Spleen (tissue), 11 donors: ENCODE results near the gene RASSF4. TPM values are rescaled to one million over a fixed set of nuclear protein-coding genes. Genes with fewer than 3 reads are reported as not detected.

ENCODE experiments used
- DNase-seq: peaks from one replicate; pipeline ENCODE4 v3.0.0-alpha.2; 2020
- H3K27ac ChIP-seq, 8 donors: fragments of 200-600 bp; sonication (generic) in 7 of 8; 1 replicate in 4 of 8; 2 replicates in 4 of 8; pipeline versions ENCODE4 v1.5.0 to v1.8.0; 2016 to 2021; ENCODE audit warnings: inconsistent platforms in 4 of 8, mild to moderate bottlenecking in 4 of 8, moderate library complexity in 1 of 8
- H3K27me3 ChIP-seq, 7 donors: fragments of 200-600 bp; sonication (generic) in 6 of 7; replicated peaks in 1 of 7; 1 replicate in 4 of 7; 2 replicates in 3 of 7; pipeline versions ENCODE4 v1.5.0 to v1.8.0; 2016 to 2021; ENCODE audit warnings: inconsistent platforms in 3 of 7, mild to moderate bottlenecking in 1 of 7
- H3K36me3 ChIP-seq, 6 donors: fragments of 200-600 bp; sonication (generic) in 5 of 6; 1 replicate in 4 of 6; 2 replicates in 2 of 6; pipeline versions ENCODE4 v1.5.0 to v1.8.0; 2016 to 2021; ENCODE audit warnings: inconsistent platforms in 2 of 6
- H3K4me1 ChIP-seq, 6 donors: fragments of 200-600 bp; sonication (generic) in 5 of 6; 1 replicate in 3 of 6; 2 replicates in 3 of 6; pipeline versions ENCODE4 v1.5.0 to v1.8.0; 2016 to 2021; ENCODE audit warnings: inconsistent platforms in 3 of 6
- H3K4me3 ChIP-seq, 8 donors: fragments of 200-600 bp; sonication (generic) in 7 of 8; 1 replicate in 4 of 8; 2 replicates in 4 of 8; pipeline versions ENCODE4 v1.5.0 to v1.8.0; 2016 to 2021; ENCODE audit warnings: inconsistent platforms in 4 of 8, mild to moderate bottlenecking in 4 of 8, moderate library complexity in 2 of 8
- H3K9me3 ChIP-seq, 8 donors: fragments of 200-600 bp; sonication (generic) in 7 of 8; 1 replicate in 4 of 8; 2 replicates in 4 of 8; pipeline versions ENCODE4 v1.5.0 to v1.8.0; 2016 to 2021; ENCODE audit warnings: inconsistent platforms in 4 of 8
- CTCF ChIP-seq, 11 experiments: fragments of 200-600 bp in 7 of 11; fragments of 450-650 bp in 4 of 11; sonication (generic) in 4 of 11; IDR thresholded peaks in 8 of 11; conservative IDR thresholded peaks in 3 of 11; 1 replicate in 7 of 11; 2 replicates in 4 of 11; pipeline versions ENCODE4 v1.4.0 to v1.8.0; 2016 to 2021; ENCODE audit warnings: antibody characterized with exemption in 11 of 11, inconsistent platforms in 4 of 11, mild to moderate bottlenecking in 1 of 11
- POLR2A ChIP-seq, 3 donors: fragments of 450-650 bp; IDR thresholded peaks; one replicate each; pipeline ENCODE4 v1.5.1; 2017; ENCODE audit warnings: antibody characterized with exemption in 3 of 3, mild to moderate bottlenecking in 1 of 3
- POLR2AphosphoS5 ChIP-seq, 3 donors: sonication (generic); formaldehyde crosslinking; IDR thresholded peaks; one replicate each; pipeline ENCODE4 v1.5.1; 2017; ENCODE audit warnings: antibody characterized with exemption in 3 of 3
- WGBS, 5 donors: extraction: QIAGEN DNeasy Blood & Tissue Kit in 3 of 5; methylation state at CpG; one replicate each; pipeline versions ENCODE4 v1.1.5 to v1.1.7; 2013 to 2018; 5-methylcytosine and 5-hydroxymethylcytosine counted together
- intact Hi-C: fragments of 100-400 bp; cut with DNase I; formaldehyde crosslinking; loops from one replicate; pipeline ENCODE4 v1.15.0; 2023; ENCODE audit warnings: low total_unique reads
- polyA plus RNA-seq, 3 donors: library from polyadenylated mRNA; stranded (reverse); fragments of 200-250 nt; gene quantifications; one replicate each; pipeline ENCODE4 v1.2.1, GENCODE V29; 2013
- total RNA-seq, 7 donors: library from RNA; depleted of rRNA in 3 of 7; stranded (reverse); fragments of >200 nt in 3 of 7; fragmentation: NEBNext Ultra II Directional in 4 of 7; extraction: Animal tissue kit (Norgen Biotek cat#: 25700) in 4 of 7; gene quantifications; one replicate each; pipeline versions ENCODE4 v1.1.0 to v1.2.1, GENCODE V29; 2016 to 2021
- donor health status: healthy with polysubstance abuse.
- donor health status: DM: no; HTN: no; CAD: no; lungs with moderate emphysema.
- donor health status: DM: no; HTN: no; CAD: no.
- donor health status: Bipolar disorder and iron deficiency.
- donor health status: healthy.
- donor health status: DM: no; HTN: no; CAD: no.
- donor health status: DM: yes; HTN: yes; CAD: no.

RASSF4 gene
- total and polyA plus RNA-seq, 10 donors: 36.7 to 96.2 (median 73.5) TPM

DNA sequence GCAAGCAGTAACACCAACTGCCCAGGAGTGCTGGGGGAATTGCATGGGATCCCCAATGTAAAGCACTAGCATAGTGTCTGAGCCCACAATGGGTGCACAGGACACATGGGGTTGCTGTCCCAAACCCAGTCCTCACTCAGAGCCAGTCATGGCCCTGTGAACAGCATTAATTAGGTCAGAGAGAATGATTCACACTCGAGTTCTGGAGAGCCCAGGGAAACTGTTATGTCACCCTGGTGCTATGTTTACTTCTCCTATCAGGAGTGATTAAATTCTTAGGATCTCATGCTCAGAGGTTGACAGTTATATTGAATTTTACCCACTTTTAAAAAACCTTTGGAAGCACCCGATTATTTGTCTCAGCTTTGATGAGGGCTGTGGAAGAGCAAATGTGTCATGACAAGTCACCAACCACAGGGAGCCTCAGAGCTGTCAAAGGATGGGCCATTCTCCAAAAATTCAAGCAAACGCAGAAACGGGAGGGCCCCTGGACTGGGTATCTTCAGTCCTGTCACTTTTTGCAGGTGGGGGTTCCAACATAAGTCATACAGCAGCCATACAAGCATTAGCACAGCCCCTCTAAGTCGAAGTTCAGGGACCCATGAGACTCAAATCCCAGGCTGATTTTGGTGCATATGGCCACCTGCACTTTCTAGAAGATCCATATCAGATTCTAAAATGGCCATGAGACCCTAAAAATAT lies 1.3 kb upstream of the RASSF4 start:
- Histone ChIP-seq H3K27me3 (no peaks in the 10 kb centered on the region), H3K4me3 (peak overlapping the region; percentile 72 to 89 (median 76)), H3K4me1 (peaks cover 21 to 61% (median 42%) of the 10 kb centered on the region in 6 donors), H3K27ac (peak overlapping the region in 7 of 8 donors; percentile 85 to 93 (median 90)), H3K36me3 (peaks cover 0 to 26% (median 3%) of the 10 kb centered on the region in 6 donors), H3K9me3 (peaks cover 0 to 4% (median 0%) of the 10 kb centered on the region in 8 donors)
- no peak for TF ChIP-seq CTCF (IDR thresholded peaks at IDR 0.05 in 8 of 11, conservative IDR thresholded peaks at IDR 0.05 in 3 of 11)
- TF ChIP-seq POLR2AphosphoS5 (IDR thresholded peaks at IDR 0.05): no peak
- TF ChIP-seq POLR2A (IDR thresholded peaks at IDR 0.05): no peak
- peak; percentile 25 for DNase-seq
- 50 to 73% (median 63%) methylated on average over 5 of the region's 5 CpGs for WGBS, 5 donors
- intact Hi-C loops: no loop called here

DNA sequence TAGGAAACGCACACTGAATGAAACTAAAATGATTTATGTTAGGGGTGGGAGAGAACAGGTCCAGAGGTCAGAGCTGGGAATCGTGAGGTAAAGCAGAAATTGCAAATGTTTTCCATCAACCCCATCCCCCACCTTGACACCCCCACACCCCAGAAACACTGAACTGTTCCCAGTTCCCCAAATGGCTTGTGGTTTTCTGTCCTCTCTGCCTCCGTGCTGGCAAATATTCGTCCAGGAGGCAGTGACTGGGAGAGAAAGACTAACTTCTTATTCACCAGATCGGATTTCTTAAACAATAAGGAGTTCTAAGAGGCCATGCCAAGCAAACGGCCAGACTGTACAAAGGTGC lies 730 bp upstream of the RASSF4 start:
- intact Hi-C loops: no loop called here
- Histone ChIP-seq H3K27ac (peak overlapping the region; percentile 76 to 93 (median 90)), H3K4me3 (peak overlapping the region; percentile 72 to 89 (median 76)), H3K9me3 (peaks cover 0 to 4% (median 0%) of the 10 kb centered on the region in 8 donors), H3K27me3 (no peaks in the 10 kb centered on the region), H3K36me3 (peaks cover 0 to 24% (median 3%) of the 10 kb centered on the region in 6 donors), H3K4me1 (peaks cover 21 to 65% (median 47%) of the 10 kb centered on the region in 6 donors)
- 6 to 8% (median 7%) methylated on average over 6 of the region's 6 CpGs for WGBS, 5 donors
- TF ChIP-seq POLR2AphosphoS5 (IDR thresholded peaks at IDR 0.05) (no peak), POLR2A (IDR thresholded peaks at IDR 0.05) (no peak), CTCF (IDR thresholded peaks at IDR 0.05 in 8 of 11, conservative IDR thresholded peaks at IDR 0.05 in 3 of 11) (no peak)
- no peak for DNase-seq

- Histone ChIP-seq H3K27me3 (no peaks in the 10 kb centered on the region), H3K27ac (peak overlapping the region in 7 of 8 donors; percentile 85 to 93 (median 90))
- intact Hi-C loops: no loop called here
Observed at GRCh38 chr10:44960088-44960460, 472 bp downstream of the RASSF4 start.

More at GRCh38 chr10:44960088-44960460, 472 bp downstream of the RASSF4 start:
- peaks cover 31 to 77% (median 59%) of the 10 kb centered on the region in 6 donors for H3K4me1 ChIP-seq
- peaks cover 0 to 4% (median 0%) of the 10 kb centered on the region in 8 donors for H3K9me3 ChIP-seq
- TF ChIP-seq POLR2A (IDR thresholded peaks at IDR 0.05) (no peak), CTCF (IDR thresholded peaks at IDR 0.05 in 8 of 11, conservative IDR thresholded peaks at IDR 0.05 in 3 of 11) (no peak), POLR2AphosphoS5 (IDR thresholded peaks at IDR 0.05) (no peak)
- peak overlapping the region; percentile 72 to 89 (median 76) for H3K4me3 ChIP-seq
- WGBS, 5 donors: 60 to 77% (median 62%) methylated on average over 8 of the region's 8 CpGs
- DNase-seq: no peak
- H3K36me3 ChIP-seq: peaks cover 0 to 17% (median 3%) of the 10 kb centered on the region in 6 donors
